Measurements from ENCODE around the gene HCN3. TPM values are rescaled to one million over a fixed set of nuclear protein-coding genes. Genes with fewer than 3 reads are reported as not detected.

Gene HCN3
- total and polyA plus RNA-seq, 3 donors from 2014 or later, result 2.2 to 3.8 (median 3.5) TPM

GRCh38 chr1:155324037-155324716, 46.9 kb downstream of the HCN3 start:
- Histone ChIP-seq H3K4me3 (peak overlapping the region; percentile 57 to 75), H3K27ac (peak overlapping the region; percentile 90 to 95), H3K9me3 (no peaks in the 10 kb centered on the region), H3K27me3 (no peaks in the 10 kb centered on the region), H3K4me1 (peaks cover 23% of the 10 kb centered on the region), H3K36me3 (ENCODE audit: low read depth, missing control alignments) (no peaks in the 10 kb centered on the region)
- 0 to 1% methylated on average over 14 to 44 of the region's 44 CpGs for WGBS, 2 donors
- DNase-seq, result peak; percentile 95
- intact Hi-C loops (cut with DNase I; ENCODE audit: low total_unique reads), result loop anchor here (10.0 kb wide), 2 partner anchors 69 to 271 kb away; partner anchors contain the start of gene ENTREP3
- TF ChIP-seq POLR2A (IDR thresholded peaks at IDR 0.05) (no peak), CTCF (IDR thresholded peaks at IDR 0.05) (no peak)

GRCh38 chr1:155324717-155325602, 47.7 kb downstream of the HCN3 start:
- no peaks in the 10 kb centered on the region for H3K9me3 ChIP-seq
- no peaks in the 10 kb centered on the region for H3K27me3 ChIP-seq
- intact Hi-C loops (cut with DNase I; ENCODE audit: low total_unique reads), result loop anchor here (10.0 kb wide), 2 partner anchors 70 to 270 kb away; partner anchors contain the start of gene ENTREP3
- WGBS, 2 donors, result 0 to 11% methylated on average over 13 to 59 of the region's 59 CpGs
- DNase-seq, result peak; percentile 67
- peak overlapping the region; percentile 57 to 75 for H3K4me3 ChIP-seq
- H3K36me3 ChIP-seq (ENCODE audit: low read depth, missing control alignments), result no peaks in the 10 kb centered on the region
- peaks cover 23% of the 10 kb centered on the region for H3K4me1 ChIP-seq
- TF ChIP-seq CTCF (IDR thresholded peaks at IDR 0.05), result peak in 2 of 3 experiments; percentile 20 to 25
- no peak for TF ChIP-seq POLR2A (IDR thresholded peaks at IDR 0.05)
- peak overlapping the region in 1 of 2 donors; percentile 90 for H3K27ac ChIP-seq

GRCh38 chr1:155325603-155325893, 48.3 kb downstream of the HCN3 start:
- 17 to 49% methylated on average over 2 to 6 of the region's 6 CpGs for WGBS, 2 donors
- peaks cover 23% of the 10 kb centered on the region for H3K4me1 ChIP-seq
- H3K9me3 ChIP-seq, result no peaks in the 10 kb centered on the region
- H3K27me3 ChIP-seq, result no peaks in the 10 kb centered on the region
- H3K27ac ChIP-seq, result peak overlapping the region in 1 of 2 donors; percentile 19
- TF ChIP-seq POLR2A (IDR thresholded peaks at IDR 0.05) (no peak), CTCF (IDR thresholded peaks at IDR 0.05) (peak in 1 of 3 experiments; percentile 4)
- H3K36me3 ChIP-seq (ENCODE audit: low read depth, missing control alignments), result no peaks in the 10 kb centered on the region
- intact Hi-C loops (cut with DNase I; ENCODE audit: low total_unique reads), result loop anchor here (10.0 kb wide), 2 partner anchors 71 to 269 kb away; partner anchors contain the start of gene ENTREP3
- no peak overlapping the region for H3K4me3 ChIP-seq
- no peak for DNase-seq

- H3K27me3 ChIP-seq, result no peaks in the 10 kb centered on the region
- no peak for DNase-seq
- intact Hi-C loops (cut with DNase I; ENCODE audit: low total_unique reads), result loop anchor here (10.0 kb wide), 2 partner anchors 71 to 269 kb away; partner anchors contain the start of gene ENTREP3
- no peak overlapping the region for H3K4me3 ChIP-seq
- peaks cover 23% of the 10 kb centered on the region for H3K4me1 ChIP-seq
- 76 to 81% methylated on average over 6 of the region's 6 CpGs for WGBS, 2 donors
- no peaks in the 10 kb centered on the region for H3K36me3 ChIP-seq (ENCODE audit: low read depth, missing control alignments)
- no peak overlapping the region for H3K27ac ChIP-seq
- TF ChIP-seq POLR2A (IDR thresholded peaks at IDR 0.05) (no peak), CTCF (IDR thresholded peaks at IDR 0.05) (no peak)
- no peaks in the 10 kb centered on the region for H3K9me3 ChIP-seq
These were observed 48.8 kb downstream of the HCN3 start for GRCh38 chr1:155326020-155326526.

Measured in testis (tissue), 3 donors.